Stimulated activated CD8-positive, alpha-beta memory T cell treated with anti-CD3 and anti-CD28 coated beads, Interleukin-15, amount 100 ng/mL, for 1 hour (primary cell): ENCODE results near the gene ZNF70.

Experiments used
- DNase-seq: peaks from one replicate; pipeline ENCODE4 v3.0.0-alpha.2; 2020; ENCODE audit warnings: low read depth

ZNF70 gene

DNA sequence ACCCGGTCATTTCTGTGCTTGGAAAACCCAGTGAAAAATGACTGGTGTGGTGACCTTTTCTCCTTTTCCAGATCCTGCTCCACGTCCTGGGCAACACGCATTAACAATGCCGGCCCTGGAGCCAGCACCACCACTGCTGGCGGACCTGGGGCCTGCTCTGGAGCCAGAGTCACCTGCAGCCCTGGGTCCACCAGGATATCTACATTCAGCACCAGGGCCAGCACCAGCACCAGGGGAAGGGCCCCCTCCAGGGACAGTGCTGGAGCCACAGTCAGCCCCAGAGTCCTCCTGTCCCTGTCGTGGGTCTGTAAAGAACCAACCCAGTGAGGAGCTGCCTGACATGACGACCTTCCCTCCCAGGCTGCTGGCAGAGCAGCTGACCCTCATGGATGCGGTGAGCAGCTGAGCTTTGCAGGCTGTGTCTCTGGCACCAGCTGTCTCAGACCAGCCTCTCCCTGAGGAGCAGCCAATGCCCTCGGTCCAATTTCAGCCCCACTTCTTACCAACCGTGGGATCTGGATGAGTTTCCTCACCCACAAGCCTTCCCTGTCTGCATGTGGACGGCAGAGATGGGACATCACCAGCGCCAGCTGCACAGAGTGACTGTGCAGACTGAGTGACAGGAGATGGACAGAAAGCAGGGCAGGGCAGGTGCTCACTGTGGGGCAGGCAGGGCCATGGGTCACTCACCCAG, 58.2 kb downstream of the ZNF70 start:
- no peak for DNase-seq

DNA sequence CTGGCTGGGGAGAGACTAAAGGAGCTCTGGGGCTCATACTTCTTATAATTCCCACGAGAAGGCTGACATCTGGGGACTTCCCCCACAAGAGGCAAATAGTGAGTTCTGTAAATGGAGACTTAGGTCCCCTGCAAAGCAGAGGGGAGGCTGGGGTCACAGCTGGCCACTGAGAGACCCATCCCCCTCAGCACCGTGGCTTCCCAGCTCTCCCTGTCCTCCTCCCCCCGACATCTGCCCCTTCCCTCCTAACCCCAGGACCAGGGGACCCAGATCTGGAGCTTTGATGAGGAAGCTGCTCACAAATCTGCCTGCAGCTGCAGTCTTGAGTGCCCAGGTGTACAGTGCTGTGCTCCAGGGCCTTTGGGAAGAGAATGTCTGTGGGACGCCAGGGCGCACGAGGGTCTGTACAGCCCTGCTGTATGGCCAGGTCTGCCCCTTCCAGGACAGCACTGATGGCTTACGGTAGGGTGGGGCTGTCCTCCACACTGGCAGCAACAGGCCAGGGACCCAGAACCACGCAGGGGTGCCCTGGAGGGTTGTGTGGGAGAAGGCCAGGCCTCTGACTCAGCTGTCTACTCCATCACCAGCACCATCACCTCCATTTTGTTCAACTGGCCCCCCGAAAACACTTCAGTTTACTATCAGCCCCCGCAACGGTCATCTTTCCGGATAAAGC, 59.0 kb downstream of the ZNF70 start:
- no peak for DNase-seq

DNA sequence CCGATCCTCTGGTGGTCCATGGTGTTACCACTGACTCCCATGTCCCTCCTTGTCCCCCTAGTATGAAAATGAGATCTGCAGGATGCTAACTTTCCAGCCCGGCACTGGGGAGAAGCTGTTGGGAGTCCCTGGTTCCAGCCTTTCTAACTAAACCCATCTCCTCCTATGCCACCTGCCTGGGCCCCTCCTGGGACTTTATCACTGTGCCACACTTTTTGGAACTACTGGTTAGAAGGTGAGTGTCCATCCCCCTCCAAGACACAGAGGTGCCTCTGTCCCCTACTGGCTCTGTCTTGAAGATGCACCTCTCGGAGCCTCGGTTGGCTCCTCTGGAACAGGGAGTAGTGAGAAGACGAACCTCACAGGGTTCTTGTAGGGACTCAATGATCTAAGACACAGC, 60.2 kb downstream of the ZNF70 start, which contains the start of gene RGL4:
Gene RGL4, plus strand, starts transcription at position 301 of the 400 bp plus-strand sequence. CDS start 1,018 bp downstream, outside the sequence.
- no peak for DNase-seq

DNA sequence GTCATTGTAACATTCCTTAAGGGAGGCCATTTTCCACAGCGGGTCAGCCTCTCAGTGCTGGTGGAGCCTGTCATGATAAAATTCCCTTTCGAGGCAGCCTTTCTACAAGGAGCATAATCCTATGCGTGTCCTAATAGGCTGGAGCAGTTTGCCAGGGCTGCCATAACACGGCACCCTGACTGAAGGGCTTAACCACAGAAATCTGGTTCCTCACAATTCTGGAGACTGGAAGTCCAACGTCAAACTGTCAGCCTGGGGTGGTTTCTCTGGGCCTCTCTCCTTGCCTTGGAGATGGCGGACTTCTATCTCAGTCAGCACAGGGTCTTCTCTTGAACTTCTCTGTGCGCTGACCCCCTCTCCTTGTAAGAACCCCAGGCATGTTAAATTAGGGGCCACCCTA, 61.5 kb downstream of the ZNF70 start:
- DNase-seq = no peak
